GM19025 (cell line): ENCODE data around the gene LSP1.
"Not testable (repeated sequence)": the region's sequence is repeated elsewhere in the genome, so short reads cannot be mapped to it uniquely, and the experiment has no call there.

Experiments used
- ATAC-seq: cut with Tn5 transposase; IDR thresholded peaks from one replicate; pipeline ENCODE4 v1.9.1; 2021; ENCODE audit warnings: mild to moderate bottlenecking, low read depth, moderate library complexity; ENCODE audit not compliant: unreplicated experiment

The LSP1 gene, protein sequence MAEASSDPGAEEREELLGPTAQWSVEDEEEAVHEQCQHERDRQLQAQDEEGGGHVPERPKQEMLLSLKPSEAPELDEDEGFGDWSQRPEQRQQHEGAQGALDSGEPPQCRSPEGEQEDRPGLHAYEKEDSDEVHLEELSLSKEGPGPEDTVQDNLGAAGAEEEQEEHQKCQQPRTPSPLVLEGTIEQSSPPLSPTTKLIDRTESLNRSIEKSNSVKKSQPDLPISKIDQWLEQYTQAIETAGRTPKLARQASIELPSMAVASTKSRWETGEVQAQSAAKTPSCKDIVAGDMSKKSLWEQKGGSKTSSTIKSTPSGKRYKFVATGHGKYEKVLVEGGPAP

GRCh38 chr11:1852877-1853276 is at the start of gene LSP1:
Gene LSP1, plus strand, starts transcription at chr11:1853084. Its CDS starts 61 bp downstream, at chr11:1853145.
- peak; percentile 36 for ATAC-seq

DNA sequence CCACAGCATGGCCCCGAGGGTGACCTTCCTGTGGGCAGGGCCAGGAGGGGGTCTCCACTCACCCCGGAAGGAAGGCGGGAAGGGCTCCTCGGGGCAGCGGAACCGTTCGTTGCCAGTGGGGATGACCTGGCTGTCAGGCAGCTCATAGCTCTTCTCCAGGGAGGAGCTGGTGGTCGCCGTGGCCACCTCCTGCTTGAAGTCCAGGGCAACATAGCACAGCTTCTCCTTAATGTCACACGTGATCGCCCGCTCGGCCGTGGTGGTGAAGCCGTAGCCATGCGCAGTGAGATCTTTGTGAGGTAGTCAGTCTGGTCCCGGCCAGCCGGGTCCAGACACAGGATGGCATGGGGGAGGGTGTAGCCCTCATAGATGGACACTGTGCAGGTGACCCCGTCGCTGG is 49.6 kb upstream of the LSP1 start:
- no peak for ATAC-seq

GRCh38 chr11:1803835-1804519 is 48.9 kb upstream of the LSP1 start:
- not testable (repeated sequence) for ATAC-seq

DNA sequence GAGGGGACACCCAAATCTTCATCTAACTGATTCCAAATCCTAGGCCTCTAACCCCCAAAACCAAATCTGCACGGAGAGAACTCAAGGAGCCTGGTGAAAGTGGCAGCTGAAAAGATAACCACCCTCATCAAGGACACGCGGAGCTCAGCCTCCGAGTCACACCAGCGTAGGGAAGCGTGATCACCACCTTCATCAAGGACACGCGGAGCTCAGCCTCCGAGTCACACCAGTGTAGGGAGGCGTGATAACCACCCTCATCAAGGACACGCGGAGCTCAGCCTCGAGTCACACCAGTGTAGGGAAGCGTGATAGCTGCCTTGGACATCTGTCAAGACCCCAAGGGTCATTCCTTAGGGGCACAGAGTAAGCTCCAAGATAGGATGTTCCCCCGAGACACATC is 47.4 kb upstream of the LSP1 start:
- ATAC-seq: no peak

DNA sequence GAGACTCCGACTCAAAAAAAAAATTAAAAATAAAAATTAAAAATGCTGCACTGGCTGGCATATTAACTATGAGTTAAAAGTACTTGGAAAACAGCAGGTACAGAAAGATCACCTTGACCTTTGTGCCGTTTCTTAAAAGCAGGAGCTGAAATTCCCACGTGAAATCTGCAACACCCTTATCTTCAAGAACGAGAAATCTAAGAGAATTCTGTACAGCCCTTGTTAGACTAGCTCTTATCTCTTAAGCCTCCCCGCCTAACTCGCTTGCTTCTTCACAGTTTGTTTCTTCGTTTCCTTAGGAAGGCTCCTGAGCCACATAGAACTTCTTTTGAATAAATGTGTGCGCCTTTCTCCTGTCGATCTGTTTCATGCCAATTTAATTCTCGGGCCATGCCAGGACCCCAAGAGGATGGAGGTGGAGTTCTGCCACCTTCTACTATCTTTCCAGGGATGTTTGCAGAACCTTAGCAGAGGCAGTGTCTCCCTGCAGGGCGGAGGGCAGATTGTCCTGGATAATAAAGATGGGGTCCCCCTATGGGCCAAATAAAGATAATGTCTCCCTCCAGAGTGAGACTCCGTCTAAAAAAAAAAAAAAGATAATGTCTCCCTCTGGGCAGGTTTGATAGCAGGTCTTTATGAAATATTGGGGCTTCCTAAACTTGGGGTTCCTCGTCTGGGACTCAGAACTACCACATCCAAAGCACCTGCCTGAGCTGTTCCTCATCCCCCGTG is 45.5 kb upstream of the LSP1 start:
- no peak for ATAC-seq

DNA sequence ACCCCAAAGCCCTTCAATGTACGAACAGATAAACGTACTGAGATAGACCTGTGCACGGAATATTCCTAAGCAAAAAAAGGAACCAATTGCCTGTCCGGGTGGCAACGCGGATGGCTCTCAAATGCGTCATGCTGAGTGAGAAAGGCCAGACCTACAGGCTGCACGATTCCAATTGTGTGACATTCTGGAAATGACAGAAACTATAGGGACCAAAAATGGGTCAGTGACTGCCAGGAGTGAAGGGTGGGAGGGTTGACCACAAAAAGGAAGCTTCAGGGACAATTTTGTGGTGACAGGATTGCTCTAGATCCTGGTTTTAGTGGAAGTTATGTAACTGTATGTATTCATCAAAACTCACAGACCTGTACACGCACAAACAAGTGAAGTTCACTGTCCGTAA is 42.1 kb upstream of the LSP1 start:
- no peak for ATAC-seq

GRCh38 chr11:1812274-1812673 is 40.6 kb upstream of the LSP1 start:
- ATAC-seq: no peak

- ATAC-seq: no peak
These were observed 40.1 kb upstream of the LSP1 start for GRCh38 chr11:1812801-1813200.

- ATAC-seq: not testable (repeated sequence)
These were observed 39.5 kb upstream of the LSP1 start for GRCh38 chr11:1813356-1813755.

GRCh38 chr11:1814691-1815090 is 38.2 kb upstream of the LSP1 start:
- no peak for ATAC-seq

GRCh38 chr11:1815311-1815710 is 37.6 kb upstream of the LSP1 start:
- ATAC-seq: no peak

DNA sequence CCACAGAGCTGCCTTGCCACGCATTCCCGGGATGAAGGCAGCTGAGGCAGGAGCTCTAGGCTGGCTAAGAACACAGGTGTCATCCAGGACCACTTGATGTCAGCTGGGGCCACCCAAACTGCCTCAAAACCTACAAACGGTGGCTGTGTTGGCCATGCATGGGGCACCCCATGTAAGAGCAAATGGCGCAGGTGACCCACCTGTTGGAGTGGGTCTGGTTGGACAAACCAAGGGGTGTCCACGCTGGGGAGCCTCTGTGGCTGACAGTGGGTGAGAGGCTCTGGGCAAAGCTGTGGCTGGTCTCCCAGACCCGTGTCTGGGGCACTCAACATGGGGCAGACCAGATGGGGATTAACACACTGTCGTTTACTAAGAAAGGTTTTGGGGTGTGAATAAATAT is 37.1 kb upstream of the LSP1 start:
- ATAC-seq: no peak

DNA sequence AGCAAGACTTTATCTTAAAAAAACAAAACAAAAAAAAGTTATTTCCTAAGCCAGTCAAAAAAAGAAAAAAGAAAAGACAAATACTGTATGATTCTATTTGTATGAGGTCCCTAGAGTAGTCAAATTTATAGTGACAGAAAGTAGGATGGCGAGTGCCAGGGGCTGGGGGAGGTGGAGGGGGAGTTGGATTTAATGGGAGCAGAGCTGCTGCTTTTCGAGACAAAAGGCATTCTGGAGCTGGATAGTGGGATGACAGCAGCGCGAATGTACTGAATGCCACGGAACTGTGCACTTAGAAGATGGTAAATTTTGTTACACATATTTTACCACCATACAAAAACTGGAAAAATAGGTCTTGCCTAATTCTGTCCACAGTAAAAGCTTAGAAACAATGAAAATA is 35.9 kb upstream of the LSP1 start:
- ATAC-seq: no peak

DNA sequence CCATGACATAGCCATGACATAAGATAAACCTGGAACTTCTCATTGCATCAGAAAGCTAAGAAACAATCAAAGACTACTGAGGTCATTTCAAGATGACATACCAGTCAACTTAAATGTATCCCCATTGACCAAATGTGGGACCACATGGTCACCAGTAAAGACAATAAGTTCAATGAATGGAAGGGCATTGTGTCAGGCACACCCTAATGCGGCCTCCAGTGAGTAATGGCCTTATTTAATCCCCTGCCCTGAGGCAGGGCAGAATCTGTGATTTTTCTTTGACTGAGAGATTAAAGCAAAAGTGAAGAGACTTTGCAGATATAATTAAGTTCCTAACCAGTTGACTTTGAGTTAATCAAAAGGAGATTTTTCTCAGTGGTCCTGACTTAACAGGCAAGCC is 35.4 kb upstream of the LSP1 start:
- ATAC-seq: no peak

DNA sequence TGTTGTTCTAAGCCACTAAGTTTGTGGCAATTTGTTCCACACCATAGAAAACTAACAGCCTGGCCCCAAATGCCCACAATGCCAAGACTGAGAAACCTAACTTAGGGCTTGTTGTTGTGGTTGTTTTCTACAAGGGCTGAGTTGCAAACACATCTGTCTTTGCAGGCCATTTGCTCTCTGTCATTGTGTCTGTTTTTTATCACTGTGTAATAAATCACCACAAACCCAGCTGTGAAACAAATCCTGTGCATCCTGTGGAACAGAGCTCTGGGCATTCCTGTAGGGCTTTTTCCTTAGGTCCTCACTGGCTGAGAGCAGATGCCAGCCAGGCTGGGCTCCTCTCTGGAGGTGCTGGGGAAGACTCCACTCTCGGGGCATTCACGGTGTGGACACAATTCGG is 33.8 kb upstream of the LSP1 start:
- ATAC-seq: no peak

DNA sequence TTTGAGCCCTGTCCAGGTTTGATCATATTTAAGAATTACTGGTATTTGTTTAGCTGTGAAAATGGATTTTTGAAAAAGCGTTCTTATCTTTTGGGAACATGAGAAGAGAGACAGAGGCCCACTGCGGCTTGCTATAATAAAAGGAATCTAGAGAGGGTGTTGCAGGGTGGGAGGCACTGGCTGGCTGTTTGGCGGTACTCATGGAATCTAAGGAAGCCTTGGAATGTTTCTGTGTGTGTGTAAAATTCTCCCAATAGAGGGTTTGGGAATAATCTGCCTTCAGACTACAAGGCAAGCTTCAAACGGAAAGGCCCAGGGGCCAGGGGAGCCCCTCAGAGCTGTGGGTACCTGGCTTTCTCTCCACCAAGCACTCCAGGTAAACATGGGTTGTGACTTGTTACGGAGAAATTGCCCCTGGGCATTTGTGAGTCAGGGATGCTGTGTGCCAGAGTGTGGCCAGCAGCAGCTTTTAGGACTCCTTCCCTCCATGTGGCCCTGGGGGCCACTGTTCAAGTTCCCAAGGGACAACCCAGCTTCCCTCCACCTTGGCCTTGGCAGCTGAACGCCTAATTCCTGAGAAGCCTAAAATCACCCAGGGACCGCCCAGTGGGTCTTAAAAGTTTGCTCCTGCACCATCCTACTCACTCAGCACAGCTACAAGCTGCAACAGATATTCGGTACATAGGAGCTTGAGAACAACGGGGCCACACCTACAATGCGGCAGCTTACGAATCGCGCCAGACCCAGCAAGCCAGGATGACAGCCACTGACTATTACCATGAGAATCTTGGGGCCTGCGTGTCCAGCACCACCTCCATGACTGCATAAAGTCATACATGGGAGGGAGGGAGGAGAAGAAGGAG is 32.2 kb upstream of the LSP1 start:
- no peak for ATAC-seq

GRCh38 chr11:1821562-1821961 is 31.3 kb upstream of the LSP1 start:
- no peak for ATAC-seq

DNA sequence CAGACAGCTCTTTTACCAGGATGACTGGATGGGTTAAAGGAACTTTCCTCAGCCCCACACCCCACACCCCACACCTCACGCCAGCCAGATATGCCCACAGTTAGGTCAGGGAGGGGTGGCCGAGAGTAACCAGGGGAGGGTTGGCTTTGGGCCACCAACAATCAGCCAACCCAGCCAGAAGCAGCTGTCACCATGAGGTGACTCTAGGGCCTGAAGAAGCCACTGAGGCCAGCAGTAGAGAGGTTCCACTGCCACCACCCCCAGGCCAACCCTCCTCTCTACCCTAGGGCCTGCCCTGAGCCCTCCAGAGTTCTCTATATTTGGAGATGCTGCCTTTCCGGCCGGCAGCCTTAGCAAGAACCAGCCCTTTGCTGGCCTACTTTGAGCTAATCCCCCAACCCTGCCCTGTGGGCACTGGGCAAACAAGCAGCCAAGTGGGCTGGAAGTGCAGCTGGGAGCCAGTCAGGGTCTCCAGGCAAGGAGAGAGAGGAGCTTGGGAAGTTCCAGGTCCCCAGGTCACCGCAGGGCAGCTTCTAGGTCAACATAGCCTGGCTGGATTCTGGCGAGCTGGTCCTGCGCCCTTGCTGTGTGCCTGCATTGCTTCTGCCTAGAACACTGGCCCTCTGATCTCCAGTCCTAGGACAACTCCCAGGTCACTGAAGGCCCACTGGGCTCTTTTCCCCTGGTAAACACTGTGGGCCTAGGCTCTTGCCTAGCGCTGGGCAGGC is 30.1 kb upstream of the LSP1 start:
- no peak for ATAC-seq

- no peak for ATAC-seq
These were observed 29.3 kb upstream of the LSP1 start for GRCh38 chr11:1823376-1824220.
